Breast epithelium (tissue), 3 donors: ENCODE results near the gene MEF2D.

Experiments used
- POLR2A ChIP-seq: fragments of 450-650 bp; IDR thresholded peaks from one replicate; pipeline ENCODE4 v1.6.1; 2016; ENCODE audit warnings: antibody characterized with exemption, mild to moderate bottlenecking, moderate library complexity
- POLR2AphosphoS5 ChIP-seq, 3 donors: sonication (generic); formaldehyde crosslinking; IDR thresholded peaks; one replicate each; pipeline ENCODE4 v1.6.1; 2017; ENCODE audit warnings: antibody characterized with exemption in 3 of 3
- TF ChIP-seq, protein P1 (sequence below), 3 donors: fragments of 450-650 bp; IDR thresholded peaks; one replicate each; pipeline ENCODE4 v1.5.1; 2016 to 2017; ENCODE audit warnings: antibody characterized with exemption in 3 of 3, mild to moderate bottlenecking in 3 of 3, moderate library complexity in 3 of 3

GRCh38 chr1:156484480-156485058 is 16.0 kb downstream of the MEF2D start:
- TF ChIP-seq POLR2A (no peak), POLR2AphosphoS5 (IDR thresholded peaks at IDR 0.05) (no peak)
- TF ChIP-seq, protein P1, sequence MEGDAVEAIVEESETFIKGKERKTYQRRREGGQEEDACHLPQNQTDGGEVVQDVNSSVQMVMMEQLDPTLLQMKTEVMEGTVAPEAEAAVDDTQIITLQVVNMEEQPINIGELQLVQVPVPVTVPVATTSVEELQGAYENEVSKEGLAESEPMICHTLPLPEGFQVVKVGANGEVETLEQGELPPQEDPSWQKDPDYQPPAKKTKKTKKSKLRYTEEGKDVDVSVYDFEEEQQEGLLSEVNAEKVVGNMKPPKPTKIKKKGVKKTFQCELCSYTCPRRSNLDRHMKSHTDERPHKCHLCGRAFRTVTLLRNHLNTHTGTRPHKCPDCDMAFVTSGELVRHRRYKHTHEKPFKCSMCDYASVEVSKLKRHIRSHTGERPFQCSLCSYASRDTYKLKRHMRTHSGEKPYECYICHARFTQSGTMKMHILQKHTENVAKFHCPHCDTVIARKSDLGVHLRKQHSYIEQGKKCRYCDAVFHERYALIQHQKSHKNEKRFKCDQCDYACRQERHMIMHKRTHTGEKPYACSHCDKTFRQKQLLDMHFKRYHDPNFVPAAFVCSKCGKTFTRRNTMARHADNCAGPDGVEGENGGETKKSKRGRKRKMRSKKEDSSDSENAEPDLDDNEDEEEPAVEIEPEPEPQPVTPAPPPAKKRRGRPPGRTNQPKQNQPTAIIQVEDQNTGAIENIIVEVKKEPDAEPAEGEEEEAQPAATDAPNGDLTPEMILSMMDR (IDR thresholded peaks at IDR 0.05) = no peak
